Activated CD8-positive, alpha-beta memory T cell treated with anti-CD3 and anti-CD28 coated beads for 1 hour (primary cell): ENCODE results near the gene KIAA1210.

ENCODE experiments used
- DNase-seq, 2 donors: peaks; one replicate each; pipeline ENCODE4 v3.0.0-alpha.2; 2020; ENCODE audit warnings: low read depth in 1 of 2; ENCODE audit errors: extremely low read depth in 1 of 2

The KIAA1210 gene

DNA sequence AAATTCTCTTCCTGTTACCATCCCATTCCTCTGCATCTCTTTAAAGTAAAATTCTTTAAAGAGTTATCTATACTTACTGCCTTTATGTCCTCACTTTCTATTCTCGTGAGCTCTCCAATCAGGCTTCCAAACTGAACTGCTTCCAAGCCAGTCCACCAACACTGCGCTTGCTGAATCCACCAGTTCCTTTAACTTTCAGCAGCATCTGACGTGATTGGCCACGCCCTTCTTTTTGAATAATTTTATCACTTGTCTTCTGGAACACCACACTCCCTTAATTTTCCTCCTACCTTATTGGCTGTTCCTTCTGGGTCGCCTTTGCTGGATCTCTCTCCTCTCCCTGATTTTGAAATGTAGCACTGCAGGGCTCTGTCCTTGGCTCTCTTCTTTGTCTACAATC lies at the start of gene KIAA1210:
KIAA1210 (minus strand) TSS at position 163 of the 400 bp plus-strand sequence. CDS start 4,170 bp downstream, outside the sequence.
- no peak for DNase-seq

DNA sequence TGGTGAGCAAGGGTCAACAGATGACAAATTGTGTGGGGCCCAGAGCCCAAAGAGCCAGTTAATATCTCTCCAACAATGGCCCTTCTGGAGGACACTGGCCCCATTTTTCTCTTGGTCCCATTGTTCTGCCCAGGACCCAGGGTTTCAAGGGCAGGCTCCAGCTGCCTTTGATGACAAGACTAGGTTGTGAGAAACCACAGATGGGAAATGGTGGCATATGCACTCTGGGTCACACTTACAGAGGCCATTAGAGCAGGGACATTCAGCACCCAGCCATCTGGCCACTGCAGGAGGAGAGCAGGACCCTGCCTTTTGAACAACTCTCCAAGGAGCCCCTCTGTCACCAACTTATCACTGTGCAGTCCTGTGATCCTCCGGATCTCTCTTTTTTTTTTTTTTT lies 49.7 kb upstream of the KIAA1210 start:
- DNase-seq = no peak

DNA sequence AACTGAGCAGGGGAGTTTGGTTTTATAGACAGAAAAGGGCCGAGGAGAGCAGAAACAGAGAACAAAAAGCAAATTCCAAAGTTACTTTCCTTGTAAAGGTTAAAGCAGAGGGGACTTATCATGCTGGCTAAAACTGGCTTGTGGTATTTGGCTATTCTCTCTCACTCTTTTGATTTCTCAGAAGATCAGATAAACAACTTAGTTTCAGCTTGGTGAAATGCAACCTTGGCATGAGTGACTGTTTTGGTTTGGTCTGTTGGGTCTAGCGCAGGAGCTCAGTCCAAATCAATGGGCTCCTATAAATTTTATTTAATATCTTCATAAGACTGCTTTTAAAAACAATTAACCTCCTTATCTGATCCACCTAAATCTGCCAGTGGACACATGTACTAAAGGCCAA lies 47.3 kb upstream of the KIAA1210 start:
- no peak for DNase-seq

DNA sequence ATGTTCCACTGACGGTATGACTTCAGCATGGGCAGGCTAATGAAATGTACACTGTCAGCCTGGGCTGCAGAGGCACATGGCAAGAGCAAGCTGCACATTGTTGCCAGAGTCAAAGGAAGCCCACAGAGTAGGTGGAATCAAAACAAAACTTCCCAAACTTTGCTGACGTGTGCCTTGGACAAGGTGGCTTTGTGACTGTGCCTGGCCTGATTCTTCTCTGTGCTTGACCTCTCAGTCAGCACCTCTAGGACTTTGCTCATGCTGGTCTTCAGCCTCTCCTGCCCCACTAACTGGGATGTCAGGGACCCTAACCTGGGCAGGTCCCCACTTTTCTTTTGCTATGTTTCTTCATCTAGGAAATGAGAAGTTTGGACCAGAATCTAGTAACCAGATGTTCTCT lies 40.5 kb upstream of the KIAA1210 start:
- no peak for DNase-seq

DNA sequence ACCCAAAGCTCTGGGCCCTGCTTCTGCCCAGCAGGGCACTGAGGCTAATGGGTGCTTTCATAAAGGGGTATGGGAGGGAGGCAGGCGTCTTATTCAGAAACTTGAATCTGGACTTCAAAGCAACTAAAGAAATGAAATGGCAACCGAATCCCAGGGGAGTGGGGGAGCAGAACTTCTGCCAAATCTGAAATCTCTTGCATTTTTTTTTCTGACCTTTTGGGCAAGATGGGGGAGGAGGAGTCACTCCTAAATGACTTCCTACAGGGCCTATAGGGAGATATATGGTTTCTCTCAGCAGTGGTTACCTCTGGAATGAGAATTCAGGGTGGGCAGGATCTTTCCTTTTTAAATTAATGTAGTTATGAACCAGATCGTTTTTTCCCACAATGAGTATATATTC lies 30.6 kb upstream of the KIAA1210 start:
- no peak for DNase-seq

DNA sequence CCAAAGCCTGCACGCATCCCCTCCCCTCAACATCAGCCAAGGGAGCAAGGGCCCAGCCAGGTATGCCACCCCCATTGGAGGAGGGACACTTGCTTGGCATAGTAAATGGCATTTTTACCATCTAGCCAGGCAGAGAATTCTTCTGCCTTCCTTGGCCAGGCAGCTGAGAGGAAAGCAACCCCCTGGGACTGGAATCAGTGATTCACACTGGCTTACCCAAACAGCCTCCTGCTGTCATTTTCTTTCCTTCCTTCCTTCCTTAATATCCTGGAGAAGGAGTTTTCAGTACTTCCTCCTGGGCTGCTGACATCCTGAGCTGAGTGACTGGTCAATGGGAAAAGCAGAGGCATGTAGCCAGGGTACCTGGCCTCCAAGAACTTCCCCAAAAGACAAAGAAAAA lies 28.6 kb upstream of the KIAA1210 start:
- no peak for DNase-seq

DNA sequence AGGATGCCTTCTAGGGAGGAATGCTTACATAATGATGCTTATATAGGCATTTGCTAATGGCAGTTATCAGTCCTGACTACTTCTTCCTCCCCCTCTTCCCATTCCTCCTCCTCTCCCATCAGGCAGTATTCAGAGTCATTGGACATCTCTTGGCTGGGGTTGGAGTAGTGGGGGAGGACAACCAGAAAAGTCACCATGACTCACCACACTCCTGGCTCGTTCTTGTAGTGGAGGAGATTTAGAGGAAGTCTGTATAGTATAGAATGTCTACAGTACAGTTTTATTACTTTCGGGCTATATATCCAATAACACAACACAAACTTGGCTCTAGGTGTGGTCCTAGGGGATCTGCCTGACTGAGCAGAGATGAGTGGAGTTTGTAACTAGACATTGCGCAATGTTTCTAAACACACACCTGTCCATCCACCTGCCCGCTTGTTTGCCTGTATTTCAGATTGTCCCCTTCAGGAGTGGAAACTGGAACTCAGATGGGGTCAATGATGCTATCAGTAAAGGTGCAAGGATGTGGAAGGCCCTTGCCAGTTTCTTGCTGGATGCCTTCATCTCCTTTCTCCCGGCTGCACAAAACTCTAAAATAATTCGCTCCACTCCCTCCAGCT lies 27.9 kb upstream of the KIAA1210 start:
- no peak for DNase-seq

DNA sequence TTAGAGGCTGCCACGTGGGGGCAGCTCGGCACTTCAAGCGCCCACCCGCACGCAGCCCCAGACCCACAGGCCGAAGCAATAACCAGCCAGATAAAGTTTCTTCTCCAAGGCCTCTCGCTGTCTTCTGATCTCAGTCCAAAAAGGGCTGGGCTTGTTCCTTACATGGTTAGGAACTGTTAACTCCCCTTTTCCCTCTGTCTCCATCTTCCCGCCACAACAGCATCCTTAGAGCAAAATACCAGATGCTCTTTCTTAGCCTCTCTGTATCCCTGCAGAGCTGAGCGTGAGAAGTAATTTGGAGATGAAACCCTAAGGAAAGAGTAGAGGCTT lies 23.4 kb upstream of the KIAA1210 start:
- no peak for DNase-seq

DNA sequence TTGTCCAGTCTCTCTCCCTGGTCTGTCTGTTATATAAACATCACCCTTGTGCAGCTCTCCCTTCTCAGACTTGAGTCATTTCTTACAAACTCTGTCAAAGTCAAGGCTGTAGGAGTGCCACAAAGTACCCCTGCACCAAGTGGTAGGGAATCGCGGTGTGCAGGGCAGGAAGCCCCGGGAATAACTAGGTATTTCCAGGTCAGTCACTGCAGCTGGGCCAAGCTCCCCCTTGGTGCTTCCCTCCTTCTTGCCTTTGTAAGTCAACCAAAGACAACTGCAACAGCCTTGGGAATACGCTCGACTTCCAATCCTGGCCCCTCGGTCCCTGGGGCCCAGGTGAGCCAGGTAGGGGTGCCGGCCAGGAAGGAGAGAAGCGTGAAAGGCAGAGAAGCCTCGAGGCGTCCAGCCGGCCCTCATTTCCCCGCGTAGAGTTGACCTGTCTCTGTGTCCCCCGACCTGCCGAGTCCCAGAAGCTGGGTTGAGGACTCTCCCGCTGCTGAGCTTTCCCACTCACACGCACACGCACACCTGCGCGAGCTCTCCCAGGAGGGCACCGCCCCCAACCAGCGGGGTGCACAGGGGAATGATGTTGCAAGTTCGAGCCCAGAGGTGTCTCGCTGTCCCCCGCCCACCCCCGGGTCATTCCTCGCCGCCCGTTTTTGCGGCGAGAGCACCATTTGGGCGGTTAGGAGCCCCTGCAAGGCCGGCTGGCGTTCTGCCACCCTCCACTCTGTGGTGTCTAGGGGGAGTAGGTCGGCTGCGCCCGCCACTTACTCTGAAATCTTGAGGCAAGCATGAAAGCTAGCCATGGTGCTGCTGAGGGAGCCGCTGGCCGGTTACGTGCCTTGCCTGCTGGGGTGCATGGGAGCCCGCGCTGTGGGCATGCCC lies 22.8 kb upstream of the KIAA1210 start:
- DNase-seq = no peak

DNA sequence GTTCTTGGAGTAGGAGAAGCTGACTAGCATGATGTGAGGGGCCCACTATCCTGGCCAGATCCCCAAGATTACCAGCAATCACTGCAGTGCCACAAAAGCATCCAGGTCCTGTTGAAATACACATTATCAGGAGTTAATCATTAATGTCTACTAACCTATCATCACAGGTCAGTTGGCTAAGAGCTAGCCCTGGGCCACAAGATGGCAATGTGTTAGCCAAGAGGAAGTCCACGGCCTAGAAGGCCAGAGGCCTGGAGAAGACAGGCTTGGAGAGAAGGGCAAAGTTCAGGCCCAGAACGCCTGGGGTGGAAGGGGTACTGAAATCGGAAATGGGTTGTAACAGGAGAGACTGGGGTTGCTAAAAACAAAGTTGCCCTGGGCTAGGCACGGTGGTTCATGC lies 19.9 kb upstream of the KIAA1210 start:
- DNase-seq = no peak

DNA sequence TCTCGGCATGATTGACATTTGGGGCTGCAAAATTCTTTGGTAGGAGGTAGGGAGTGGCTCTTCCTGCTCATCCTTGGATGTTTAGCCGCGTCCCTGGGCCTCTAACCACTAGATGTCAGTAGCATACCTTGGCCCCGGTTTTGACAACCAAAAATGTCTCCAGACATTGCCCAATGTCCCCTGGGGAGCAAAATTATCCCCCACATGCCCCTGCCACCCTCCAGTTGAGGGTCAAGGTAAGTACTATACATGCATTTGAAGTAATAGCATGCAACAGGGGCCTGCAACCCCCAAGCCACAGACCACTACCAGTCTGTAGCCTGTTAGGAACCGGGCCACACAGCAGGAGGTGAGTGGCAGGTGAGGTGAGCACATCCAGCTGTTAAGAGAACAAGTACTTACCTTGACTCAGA lies 17.6 kb upstream of the KIAA1210 start:
- no peak for DNase-seq

DNA sequence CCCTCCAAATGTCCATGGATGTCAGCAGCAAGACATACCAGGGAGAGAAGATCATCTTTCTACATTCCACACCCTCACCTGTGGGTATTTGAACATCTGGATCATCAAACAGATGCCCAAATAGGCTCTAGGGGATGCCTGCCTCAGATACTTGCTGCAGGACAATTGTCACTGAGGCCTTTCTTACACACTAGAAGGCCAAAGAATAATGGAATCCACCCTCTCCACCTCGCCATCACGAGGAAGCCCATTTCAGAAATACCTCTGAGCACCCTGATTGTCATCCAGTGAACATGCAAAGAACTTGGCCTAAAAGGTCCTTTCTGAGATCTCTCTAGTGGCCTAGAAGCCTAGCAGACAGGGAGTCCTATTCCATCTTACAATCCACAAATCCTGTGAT lies 6.9 kb upstream of the KIAA1210 start:
- no peak for DNase-seq

DNA sequence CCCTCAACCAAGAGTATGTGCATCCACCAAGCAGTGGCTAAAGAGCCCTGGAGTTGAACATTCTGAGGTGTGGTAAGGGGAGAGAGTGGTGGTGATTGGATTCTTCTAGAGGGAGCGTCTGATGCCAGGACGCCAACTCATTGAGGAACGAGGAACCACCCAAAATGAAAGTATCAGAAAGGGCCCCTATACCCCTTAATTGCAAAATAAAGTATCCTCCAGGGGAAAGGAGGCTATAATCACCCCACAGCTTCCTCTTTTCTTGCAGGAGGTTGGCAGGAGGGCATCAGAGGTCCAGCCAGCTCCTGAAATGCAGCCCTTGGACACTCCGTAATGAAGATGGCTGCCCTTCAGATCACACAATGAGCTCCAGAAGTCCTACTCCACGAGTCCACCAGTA lies 5.3 kb upstream of the KIAA1210 start:
- DNase-seq = no peak

DNA sequence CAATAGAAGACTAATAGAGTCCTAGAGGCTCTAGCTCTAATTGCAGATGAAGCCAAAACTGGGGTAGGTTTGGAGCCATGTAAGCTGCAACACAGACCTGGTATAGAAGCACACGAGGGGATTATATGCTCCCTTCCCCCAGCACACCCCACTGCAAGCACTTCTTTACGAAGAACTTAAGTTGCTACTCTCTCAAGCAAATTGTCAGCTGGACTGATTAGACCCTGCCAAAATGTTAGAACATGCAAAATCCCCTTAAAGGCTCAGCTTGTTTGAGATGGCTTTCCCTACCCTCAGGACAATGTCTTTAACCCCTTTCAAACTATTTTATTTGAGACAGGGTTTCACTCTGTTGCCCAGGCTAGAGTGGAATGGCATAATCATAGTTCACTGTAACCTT lies 4.7 kb upstream of the KIAA1210 start:
- no peak for DNase-seq

DNA sequence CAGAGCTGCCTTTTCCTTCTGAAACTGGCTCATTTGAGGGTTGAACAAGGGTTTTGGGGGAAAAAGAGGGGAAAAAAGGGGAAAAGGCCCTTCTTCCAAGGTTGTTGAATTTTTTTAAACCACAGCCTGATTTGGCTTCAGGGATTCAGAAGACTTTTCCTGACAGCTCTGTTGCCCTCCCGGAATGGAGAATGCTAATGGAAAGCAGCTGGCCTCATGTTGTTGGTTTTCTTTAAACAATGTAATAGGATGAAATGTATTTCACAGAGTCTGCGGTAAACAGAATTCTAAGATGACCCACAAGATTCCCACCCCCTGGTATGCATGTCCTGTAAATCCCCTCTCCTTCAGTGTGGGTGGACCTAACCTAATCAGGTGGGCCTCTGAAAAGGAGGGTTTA lies 3.3 kb upstream of the KIAA1210 start:
- no peak for DNase-seq

DNA sequence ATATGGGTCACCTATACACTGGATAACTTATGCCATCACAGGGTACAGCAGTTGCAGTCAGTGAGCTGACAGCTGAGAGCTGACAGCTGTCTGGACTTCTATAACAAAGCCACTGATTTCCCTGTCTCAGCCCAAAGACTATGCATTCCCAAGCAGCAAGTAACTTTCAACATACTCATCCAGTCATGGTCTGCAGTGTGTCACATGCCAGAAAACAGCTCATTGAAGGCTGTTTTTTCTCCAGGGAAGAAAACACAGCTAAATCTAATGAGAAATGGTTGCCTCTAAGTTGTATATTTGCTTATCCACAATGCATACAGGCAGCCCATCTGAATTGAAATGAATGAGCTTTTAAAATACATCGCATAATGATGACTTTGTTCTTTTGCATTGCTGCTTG lies 6.3 kb downstream of the KIAA1210 start:
- DNase-seq = no peak

DNA sequence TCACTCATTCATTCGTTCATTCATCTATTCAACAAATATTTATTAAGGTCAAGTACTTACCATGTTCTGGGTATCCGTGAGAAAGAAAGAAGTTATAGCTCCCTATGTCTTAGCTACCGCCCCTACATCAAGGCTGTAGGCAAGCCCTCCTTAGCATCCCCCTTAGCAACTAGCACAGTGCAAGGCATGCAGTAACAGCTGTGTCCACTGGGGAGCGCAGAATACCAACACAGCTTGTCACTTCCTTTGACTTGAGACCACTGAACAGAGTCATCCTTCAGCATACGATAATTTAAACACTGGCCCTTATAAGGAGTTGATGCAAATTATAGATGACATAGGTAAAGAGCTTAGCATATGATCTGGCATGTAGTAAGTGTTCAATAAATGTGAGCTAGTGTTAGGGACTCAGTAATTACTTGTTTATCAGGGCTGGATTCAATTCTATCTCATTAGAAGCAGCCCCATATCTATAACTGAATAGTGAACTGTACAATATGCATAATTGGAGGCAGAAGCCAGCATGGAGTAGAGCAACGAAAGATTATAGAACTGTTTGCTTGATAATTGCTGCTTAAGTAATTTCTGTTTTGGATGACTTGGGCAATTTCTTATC lies 8.7 kb downstream of the KIAA1210 start:
- peak; percentile 8 to 12 for DNase-seq

DNA sequence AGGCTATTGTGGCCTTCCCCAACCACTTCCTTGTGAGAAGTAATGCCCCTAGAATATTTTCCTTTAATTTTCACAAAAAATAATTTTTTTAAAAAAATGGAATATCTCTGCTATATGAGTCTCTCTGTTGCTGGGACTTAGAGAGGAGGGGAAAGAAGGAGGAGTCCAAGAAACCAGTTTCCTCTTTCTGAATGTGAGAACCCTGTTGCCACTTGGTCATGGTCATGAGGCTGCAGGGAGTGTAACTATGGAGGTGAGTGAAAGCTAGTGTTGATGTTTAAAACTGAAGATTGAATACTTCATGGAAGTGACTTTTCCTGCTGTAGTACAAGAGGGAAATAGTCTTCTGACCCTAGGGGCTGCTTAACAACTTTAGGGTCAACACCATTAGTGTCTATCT lies 20.4 kb downstream of the KIAA1210 start:
- DNase-seq = no peak

DNA sequence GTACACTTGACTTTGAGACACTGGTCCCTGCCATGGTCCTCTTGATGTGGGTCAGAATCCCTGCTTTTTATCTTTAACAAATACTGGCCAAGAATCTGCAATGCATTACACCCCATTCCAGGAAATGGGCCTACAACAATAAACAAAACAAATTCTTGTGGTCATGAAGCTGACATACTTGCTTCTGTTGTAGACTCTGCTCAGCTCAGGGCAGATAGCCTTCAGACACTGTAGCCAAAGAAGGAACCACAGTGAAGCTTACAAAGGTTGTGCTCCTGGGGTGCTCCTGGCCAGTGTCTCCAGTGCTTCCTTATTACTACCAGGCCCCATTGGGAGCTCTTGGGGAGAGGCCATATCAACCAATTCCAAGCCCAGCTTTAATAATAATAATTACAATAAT lies 21.8 kb downstream of the KIAA1210 start:
- DNase-seq = no peak

DNA sequence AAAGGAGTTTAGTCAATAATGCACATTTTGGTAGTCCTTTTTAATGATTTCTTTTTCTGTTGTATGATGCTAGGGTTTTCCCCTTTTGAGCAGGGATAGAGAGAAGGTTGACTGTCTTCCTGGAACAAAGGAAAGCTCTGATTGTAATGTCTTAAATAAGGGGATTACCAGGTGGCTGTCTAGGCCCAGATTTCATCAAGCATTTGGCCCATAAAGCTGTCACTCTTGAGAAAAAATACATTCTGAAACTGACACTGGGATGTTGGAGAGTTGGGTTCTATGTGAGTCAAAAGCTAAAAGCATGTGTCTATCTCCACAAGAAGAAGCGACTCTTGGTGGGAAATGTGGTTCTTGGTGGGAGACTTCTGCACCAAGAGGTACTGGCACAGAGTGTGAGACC lies 26.4 kb downstream of the KIAA1210 start:
- DNase-seq = no peak

DNA sequence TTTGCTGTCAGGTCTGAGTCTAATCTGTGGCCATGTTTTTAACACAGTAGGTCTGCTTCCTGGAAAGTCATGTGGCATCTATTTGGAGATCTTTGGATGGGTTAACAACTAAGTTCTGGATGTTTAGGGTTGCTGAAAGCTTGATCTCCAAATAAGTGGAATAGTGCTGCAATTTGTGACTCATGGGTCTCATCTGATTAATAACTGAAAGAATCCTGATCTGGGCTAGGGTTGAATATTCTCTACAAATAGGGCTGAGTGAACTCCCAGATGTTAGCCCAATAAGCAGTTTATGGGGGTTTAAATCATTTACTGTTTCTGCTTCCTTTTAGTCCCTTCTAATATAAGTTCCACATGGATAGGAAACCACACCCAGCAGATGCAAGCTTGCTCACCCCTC lies 31.7 kb downstream of the KIAA1210 start:
- no peak for DNase-seq

DNA sequence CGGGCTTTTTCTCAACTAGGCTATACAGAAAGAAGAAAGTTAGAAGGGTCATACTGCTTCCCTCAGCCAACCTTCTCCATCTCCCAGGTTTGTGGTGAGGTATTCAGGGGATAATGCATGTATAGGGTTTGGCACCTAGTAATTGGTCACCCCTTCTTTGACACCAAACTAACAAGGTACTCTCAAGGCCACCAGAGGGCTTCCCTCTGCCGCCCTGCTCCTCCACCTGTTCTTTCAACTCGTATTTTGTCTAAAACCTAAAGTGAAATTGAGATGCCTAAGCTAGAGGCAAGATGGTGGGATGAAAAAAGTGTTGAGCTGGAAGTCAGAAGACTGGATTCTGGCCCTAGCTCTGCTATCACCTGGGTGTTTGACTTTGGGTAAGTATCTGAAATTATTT lies 32.8 kb downstream of the KIAA1210 start:
- DNase-seq = no peak
